Kidney (tissue), 14 donors: ENCODE results near the gene TMED9. TPM values are rescaled to one million over a fixed set of nuclear protein-coding genes. Genes with fewer than 3 reads are reported as not detected.

ENCODE experiments used
- DNase-seq, 5 donors: peaks; one replicate each; pipeline ENCODE4 v3.0.0-alpha.2; 2013 to 2020
- FAIRE-seq: peaks from 2 replicates; lab custom pipeline; 2012; peaks lifted over from hg19 to GRCh38; lab: Jason Lieb, UNC
- H3K27ac ChIP-seq, 2 donors: one replicate each; pipeline ENCODE4 v1.7.0; 2013; ENCODE audit warnings: low read depth in 2 of 2, low read length in 2 of 2, inconsistent platforms in 1 of 2
- H3K27me3 ChIP-seq: one replicate; pipeline ENCODE4 v1.7.1; 2013; ENCODE audit warnings: low read length, inconsistent platforms; ENCODE audit not compliant: control insufficient read depth, insufficient read depth
- H3K36me3 ChIP-seq, 3 donors: one replicate each; pipeline versions ENCODE4 v1.7.0 to v1.7.1; 2013; ENCODE audit warnings: low read length in 3 of 3, control low read depth in 1 of 3, inconsistent platforms in 1 of 3; ENCODE audit not compliant: insufficient read depth in 3 of 3, control insufficient read depth in 2 of 3
- H3K4me1 ChIP-seq, 3 donors: one replicate each; pipeline versions ENCODE4 v1.7.0 to v1.7.1; 2013; ENCODE audit warnings: low read length in 3 of 3, inconsistent platforms in 1 of 3, low read depth in 1 of 3; ENCODE audit not compliant: control insufficient read depth in 2 of 3, insufficient read depth in 2 of 3
- H3K4me3 ChIP-seq, 3 donors: one replicate each; pipeline versions ENCODE4 v1.7.0 to v1.8.1; 2013; ENCODE audit warnings: low read length in 3 of 3, control low read depth in 1 of 3, inconsistent platforms in 1 of 3
- H3K9ac ChIP-seq, 3 donors: one replicate each; pipeline versions ENCODE4 v1.7.0 to v1.7.1; 2013; ENCODE audit warnings: low read length in 3 of 3, control low read depth in 1 of 3, inconsistent platforms in 1 of 3
- H3K9me3 ChIP-seq, 3 donors: one replicate each; pipeline versions ENCODE4 v1.7.0 to v1.7.1; 2013; ENCODE audit warnings: low read length in 3 of 3, control low read depth in 1 of 3, inconsistent platforms in 1 of 3; ENCODE audit not compliant: control insufficient read depth in 2 of 3, insufficient read depth in 1 of 3
- CTCF ChIP-seq: IDR thresholded peaks from 3 replicates; pipeline ENCODE4 v1.5.1; 2012; ENCODE audit warnings: mild to moderate bottlenecking, moderate library complexity, borderline replicate concordance; ENCODE audit not compliant: insufficient read depth; ENCODE audit errors: extremely low read depth
- intact Hi-C: fragments of 100-400 bp; cut with DNase I; formaldehyde crosslinking; loops from one replicate; pipeline ENCODE4 v1.11.1; 2022
- polyA plus RNA-seq: library from polyadenylated mRNA; stranded (reverse); fragments of 350-450 nt; fragmentation: Illumina TruSeq; extraction: RNeasy Lipid Tissue Mini Kit (QIAGEN cat#74804); gene quantifications from one replicate; pipeline ENCODE4 v1.2.3, GENCODE V29; 2014; ENCODE audit warnings: low read depth, low replicate concordance; ENCODE audit not compliant: insufficient read depth
- total RNA-seq: library from RNA; stranded (reverse); fragmentation: NEBNext Ultra II Directional; extraction: Animal tissue kit (Norgen Biotek cat#: 25700); gene quantifications from one replicate; pipeline ENCODE4 v1.2.1, GENCODE V29; 2021
- donor health status: control.
- donor health status: control.
- donor health status: control.
- donor health status: control.
- donor health status: control.
- donor health status: DM: yes; HTN: yes; CAD: no.
- donor health status: Normal renal cell carcinoma (clear cell type).

The TMED9 gene
- total and polyA plus RNA-seq, 2 donors from 2014 or later = 168 to 214 TPM

DNA sequence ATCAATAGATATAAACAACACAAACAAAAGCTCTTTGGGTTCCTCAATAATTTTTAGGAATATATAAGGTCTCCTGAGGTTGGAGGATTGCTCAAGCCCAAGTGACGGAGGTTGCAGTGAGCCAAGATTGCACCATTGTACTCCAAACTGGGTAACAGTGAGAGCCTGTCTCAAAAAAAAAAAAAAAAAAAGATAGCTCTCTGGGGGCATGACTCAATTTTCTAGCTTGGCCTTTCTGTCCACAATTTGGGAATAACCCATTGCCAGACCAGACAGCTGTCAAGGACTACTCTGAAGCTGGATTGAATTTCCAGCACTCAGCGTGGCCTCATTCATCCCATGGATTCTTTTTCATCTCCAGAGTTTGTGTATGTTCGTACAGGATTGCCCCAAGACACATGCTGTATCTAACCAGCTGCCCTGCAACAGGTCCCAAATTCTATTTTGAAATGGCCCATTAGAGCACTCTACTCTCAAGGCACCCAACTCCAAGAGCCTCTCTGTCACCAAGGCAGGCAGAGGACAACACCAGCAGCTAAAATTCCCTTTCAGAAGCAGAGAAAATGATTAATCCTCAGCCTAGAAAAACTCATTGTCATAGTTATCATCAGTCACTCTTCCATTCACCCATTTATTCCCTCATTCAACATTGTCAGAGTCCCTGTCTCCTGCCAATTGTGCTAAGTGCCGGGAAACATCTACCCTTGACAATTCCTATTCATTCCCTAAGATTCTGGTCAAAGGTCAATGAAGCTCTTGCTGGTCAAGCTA, 46.3 kb upstream of the TMED9 start:
- H3K4me3 ChIP-seq = no peak overlapping the region
- intact Hi-C loops = no loop called here
- DNase-seq (no peak), FAIRE-seq (no peak)
- peaks cover 0 to 7% (median 0%) of the 10 kb centered on the region in 3 donors for H3K4me1 ChIP-seq
- peaks cover 2 to 3% (median 2%) of the 10 kb centered on the region in 3 donors for H3K36me3 ChIP-seq
- no peaks in the 10 kb centered on the region for H3K9me3 ChIP-seq
- peak overlapping the region in 1 of 2 donors; percentile 45 for H3K27ac ChIP-seq
- H3K27me3 ChIP-seq = no peaks in the 10 kb centered on the region
- no peak overlapping the region for H3K9ac ChIP-seq
- no peak for TF ChIP-seq CTCF

DNA sequence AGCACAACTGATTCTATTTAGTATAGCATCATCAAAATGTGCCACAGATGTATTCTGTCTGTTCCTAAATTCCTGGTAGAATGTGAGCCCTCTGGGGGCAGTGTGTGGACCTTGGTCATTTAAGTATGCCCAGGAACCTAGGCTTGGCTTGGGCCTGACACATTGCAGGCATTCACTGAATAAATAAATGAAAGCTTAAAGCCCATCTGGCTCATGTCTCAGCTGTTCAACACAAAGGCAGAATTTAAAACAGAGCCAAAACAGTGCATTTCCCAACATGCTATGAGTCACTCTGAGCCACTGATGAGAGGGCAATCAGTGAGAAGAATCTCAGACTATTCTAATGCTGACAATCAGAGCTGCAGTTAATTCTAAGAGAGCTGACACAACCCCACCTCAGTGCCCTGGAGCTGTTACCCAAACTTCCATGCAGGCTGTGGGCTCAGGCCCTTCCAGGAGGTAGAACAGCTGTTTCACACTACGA, 45.7 kb upstream of the TMED9 start:
- Histone ChIP-seq H3K27ac (peak overlapping the region in 1 of 2 donors; percentile 65), H3K36me3 (peaks cover 2 to 3% (median 2%) of the 10 kb centered on the region in 3 donors), H3K9me3 (no peaks in the 10 kb centered on the region), H3K4me3 (no peak overlapping the region), H3K9ac (no peak overlapping the region), H3K27me3 (no peaks in the 10 kb centered on the region), H3K4me1 (peaks cover 0 to 7% (median 0%) of the 10 kb centered on the region in 3 donors)
- intact Hi-C loops = no loop called here
- DNase-seq (peak in 1 of 5 donors; percentile 40), FAIRE-seq (no peak)
- no peak for TF ChIP-seq CTCF

DNA sequence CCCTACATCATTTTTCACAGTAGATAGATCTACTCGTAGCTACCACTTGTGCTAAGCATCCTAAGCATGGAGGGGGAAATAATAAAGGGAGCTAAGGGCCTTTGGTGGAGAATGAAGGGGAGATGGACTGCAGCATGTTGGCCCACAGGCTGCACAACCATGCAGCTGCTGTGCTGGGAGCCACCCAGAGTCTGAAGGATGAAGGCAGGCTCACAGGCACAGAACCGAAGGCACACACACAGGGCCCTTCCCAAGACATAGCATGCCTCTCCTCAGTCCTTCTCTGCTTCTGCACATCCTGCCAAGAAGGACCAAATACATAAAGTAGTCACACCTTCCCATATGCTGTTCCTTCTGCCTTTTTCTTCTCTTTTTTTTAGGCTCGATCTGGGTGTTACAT, 44.3 kb upstream of the TMED9 start:
- peaks cover 0 to 9% (median 5%) of the 10 kb centered on the region in 3 donors for H3K4me1 ChIP-seq
- TF ChIP-seq CTCF = no peak
- intact Hi-C loops = no loop called here
- no peak for DNase-seq
- no peak overlapping the region for H3K9ac ChIP-seq
- H3K36me3 ChIP-seq = peaks cover 2 to 7% (median 2%) of the 10 kb centered on the region in 3 donors
- H3K27ac ChIP-seq = no peak overlapping the region
- H3K27me3 ChIP-seq = no peaks in the 10 kb centered on the region
- no peak for FAIRE-seq
- no peaks in the 10 kb centered on the region for H3K9me3 ChIP-seq
- H3K4me3 ChIP-seq = no peak overlapping the region
